ACC112 (cell line): ENCODE results near the gene GRPEL1.

ENCODE experiments used
- H2AFZ ChIP-seq: fragments of 200-600 bp; sonication (generic); one replicate; pipeline ENCODE4 v1.6.0; 2017; ENCODE audit warnings: antibody characterized with exemption, low read length; ENCODE audit not compliant: unreplicated experiment
- H3K27ac ChIP-seq: fragments of 200-600 bp; sonication (generic); 2 replicates; pipeline ENCODE4 v1.5.1; 2014; ENCODE audit warnings: low read depth, mild to moderate bottlenecking, antibody characterized with exemption, low read length, moderate library complexity
- H3K27me3 ChIP-seq: fragments of 200-600 bp; sonication (generic); 2 replicates; pipeline ENCODE4 v1.6.1; 2014; ENCODE audit warnings: mild to moderate bottlenecking, antibody characterized with exemption, low read length, moderate library complexity, mixed read lengths; ENCODE audit not compliant: insufficient read depth
- H3K36me3 ChIP-seq: fragments of 200-600 bp; sonication (generic); 2 replicates; pipeline ENCODE4 v1.6.1; 2016; ENCODE audit warnings: mild to moderate bottlenecking, antibody characterized with exemption, low read length, moderate library complexity, mixed read lengths; ENCODE audit not compliant: insufficient read depth
- H3K4me1 ChIP-seq: fragments of 200-600 bp; sonication (generic); one replicate; pipeline ENCODE4 v1.6.1; 2016; ENCODE audit warnings: low read length, mixed read lengths; ENCODE audit not compliant: insufficient read depth, unreplicated experiment, control insufficient read depth
- H3K4me3 ChIP-seq: fragments of 200-600 bp; sonication (generic); 2 replicates; pipeline ENCODE4 v1.5.1; 2014; ENCODE audit warnings: mild to moderate bottlenecking, low read depth, low read length
- H3K79me2 ChIP-seq: fragments of 200-600 bp; sonication (generic); one replicate; pipeline ENCODE4 v1.6.0; 2016; ENCODE audit warnings: low read length; ENCODE audit not compliant: control insufficient read depth, unreplicated experiment, insufficient read depth

The GRPEL1 gene

GRCh38 chr4:7052313-7052712 lies 15.6 kb downstream of the GRPEL1 start:
- peaks cover 3% of the 10 kb centered on the region for H3K4me1 ChIP-seq
- H3K27ac ChIP-seq: no peak overlapping the region
- H3K4me3 ChIP-seq: no peak overlapping the region
- H3K27me3 ChIP-seq: no peaks in the 10 kb centered on the region
- peaks cover 39% of the 10 kb centered on the region for H3K79me2 ChIP-seq
- H3K36me3 ChIP-seq: peaks cover 15% of the 10 kb centered on the region; the same call in 1 of the 2 replicates
- no peak overlapping the region for H2AFZ ChIP-seq

- peaks cover 3% of the 10 kb centered on the region for H3K4me1 ChIP-seq
- H3K36me3 ChIP-seq: peaks cover 15% of the 10 kb centered on the region; the same call in 1 of the 2 replicates
- H3K4me3 ChIP-seq: no peak overlapping the region
- peaks cover 43% of the 10 kb centered on the region for H3K79me2 ChIP-seq
- H2AFZ ChIP-seq: no peak overlapping the region
- no peak overlapping the region for H3K27ac ChIP-seq
- H3K27me3 ChIP-seq: no peaks in the 10 kb centered on the region
Observed at GRCh38 chr4:7051905-7052304, 16.0 kb downstream of the GRPEL1 start.

GRCh38 chr4:7051144-7051495 lies 16.7 kb downstream of the GRPEL1 start:
- Histone ChIP-seq H3K27ac (no peak overlapping the region), H3K79me2 (peaks cover 51% of the 10 kb centered on the region), H3K4me1 (peaks cover 3% of the 10 kb centered on the region), H3K27me3 (no peaks in the 10 kb centered on the region), H3K4me3 (no peak overlapping the region), H3K36me3 (peaks cover 12% of the 10 kb centered on the region; the same call in 1 of the 2 replicates), H2AFZ (no peak overlapping the region)

- Histone ChIP-seq H3K27me3 (no peaks in the 10 kb centered on the region), H3K36me3 (peaks cover 9% of the 10 kb centered on the region; the same call in 1 of the 2 replicates), H3K27ac (no peak overlapping the region), H3K79me2 (peaks cover 51% of the 10 kb centered on the region), H3K4me3 (no peak overlapping the region), H2AFZ (no peak overlapping the region), H3K4me1 (peaks cover 3% of the 10 kb centered on the region)
Observed at GRCh38 chr4:7050481-7051143, 17.3 kb downstream of the GRPEL1 start.

GRCh38 chr4:7049739-7050138 lies 18.1 kb downstream of the GRPEL1 start:
- H3K79me2 ChIP-seq: peaks cover 56% of the 10 kb centered on the region
- H3K36me3 ChIP-seq: peaks cover 9% of the 10 kb centered on the region; the same call in 1 of the 2 replicates
- no peaks in the 10 kb centered on the region for H3K27me3 ChIP-seq
- peaks cover 8% of the 10 kb centered on the region for H3K4me1 ChIP-seq
- H3K27ac ChIP-seq: no peak overlapping the region
- H3K4me3 ChIP-seq: no peak overlapping the region
- H2AFZ ChIP-seq: no peak overlapping the region

GRCh38 chr4:7049295-7049694 lies 18.6 kb downstream of the GRPEL1 start:
- H2AFZ ChIP-seq: no peak overlapping the region
- peaks cover 8% of the 10 kb centered on the region; the same call in 1 of the 2 replicates for H3K36me3 ChIP-seq
- H3K4me3 ChIP-seq: no peak overlapping the region
- H3K4me1 ChIP-seq: peaks cover 12% of the 10 kb centered on the region
- H3K79me2 ChIP-seq: peaks cover 61% of the 10 kb centered on the region
- no peak overlapping the region for H3K27ac ChIP-seq
- no peaks in the 10 kb centered on the region for H3K27me3 ChIP-seq

GRCh38 chr4:7048642-7049041 lies 19.2 kb downstream of the GRPEL1 start:
- Histone ChIP-seq H3K4me1 (peaks cover 12% of the 10 kb centered on the region), H3K79me2 (peaks cover 67% of the 10 kb centered on the region), H3K36me3 (peaks cover 2% of the 10 kb centered on the region; the same call in 1 of the 2 replicates), H2AFZ (no peak overlapping the region), H3K4me3 (no peak overlapping the region), H3K27me3 (no peaks in the 10 kb centered on the region), H3K27ac (no peak overlapping the region)

GRCh38 chr4:7046971-7047370 lies 20.9 kb downstream of the GRPEL1 start:
- peaks cover 12% of the 10 kb centered on the region for H3K4me1 ChIP-seq
- H3K27me3 ChIP-seq: no peaks in the 10 kb centered on the region
- H3K79me2 ChIP-seq: peaks cover 63% of the 10 kb centered on the region
- H2AFZ ChIP-seq: no peak overlapping the region
- no peak overlapping the region for H3K4me3 ChIP-seq
- no peaks in the 10 kb centered on the region for H3K36me3 ChIP-seq
- H3K27ac ChIP-seq: no peak overlapping the region

- H2AFZ ChIP-seq: no peak overlapping the region
- H3K4me1 ChIP-seq: peaks cover 19% of the 10 kb centered on the region
- no peaks in the 10 kb centered on the region for H3K27me3 ChIP-seq
- no peaks in the 10 kb centered on the region for H3K36me3 ChIP-seq
- peaks cover 70% of the 10 kb centered on the region for H3K79me2 ChIP-seq
- no peak overlapping the region for H3K4me3 ChIP-seq
- H3K27ac ChIP-seq: no peak overlapping the region
Observed at GRCh38 chr4:7045961-7046921, 21.6 kb downstream of the GRPEL1 start.

- Histone ChIP-seq H3K4me3 (no peak overlapping the region; the same call in 1 of the 2 replicates), H3K27me3 (no peaks in the 10 kb centered on the region), H3K36me3 (no peaks in the 10 kb centered on the region), H3K4me1 (peaks cover 21% of the 10 kb centered on the region), H2AFZ (no peak overlapping the region), H3K79me2 (peaks cover 70% of the 10 kb centered on the region), H3K27ac (no peak overlapping the region)
Observed at GRCh38 chr4:7045553-7045952, 22.3 kb downstream of the GRPEL1 start.
